Activated naive CD4-positive, alpha-beta T cell treated with anti-CD3 and anti-CD28 coated beads, Interleukin-2, amount 10 ng/mL, durations not matched to agents 7 days and 5 days (primary cell): Measurements from ENCODE around the gene TMEM239.

ENCODE experiments used
- CTCF ChIA-PET: fragments of 350-600 bp; sonication (Branson Sonifier 250); formaldehyde crosslinking; loops from one replicate; lab custom pipeline; 2021; ENCODE audit warnings: antibody characterized with exemption; lab: Charles Lee
- DNase-seq: peaks from one replicate; pipeline ENCODE4 v3.0.0-alpha.2; 2020
- H3K27ac Mint-ChIP-seq: one replicate; pipeline ENCODE4 v1.8.0; 2021; ENCODE audit warnings: mild to moderate bottlenecking, moderate library complexity, mixed read lengths
- H3K27me3 Mint-ChIP-seq: one replicate; pipeline ENCODE4 v1.8.0; 2021; ENCODE audit warnings: mild to moderate bottlenecking, mixed read lengths
- H3K36me3 Mint-ChIP-seq: one replicate; pipeline ENCODE4 v1.8.0; 2021; ENCODE audit warnings: mixed read lengths
- H3K4me1 Mint-ChIP-seq: one replicate; pipeline ENCODE4 v1.8.0; 2021; ENCODE audit warnings: mixed read lengths
- H3K4me3 Mint-ChIP-seq: one replicate; pipeline ENCODE4 v1.8.0; 2021; ENCODE audit warnings: mild to moderate bottlenecking, moderate library complexity, mixed read lengths
- H3K9me3 Mint-ChIP-seq: one replicate; pipeline ENCODE4 v1.8.0; 2021; ENCODE audit warnings: mixed read lengths

Gene TMEM239

GRCh38 chr20:2795451-2795850 is 20.7 kb upstream of the TMEM239 start:
- Mint-ChIP-seq H3K9me3 (no peaks in the 10 kb centered on the region), H3K4me1 (peaks cover 14% of the 10 kb centered on the region), H3K4me3 (no peak overlapping the region), H3K27ac (no peak overlapping the region), H3K27me3 (peaks cover 61% of the 10 kb centered on the region), H3K36me3 (peaks cover 4% of the 10 kb centered on the region)
- DNase-seq, result no peak
- CTCF ChIA-PET, result no interaction called here

- no peaks in the 10 kb centered on the region for H3K9me3 Mint-ChIP-seq
- H3K4me3 Mint-ChIP-seq, result no peak overlapping the region
- no peak for DNase-seq
- H3K36me3 Mint-ChIP-seq, result peaks cover 4% of the 10 kb centered on the region
- H3K4me1 Mint-ChIP-seq, result peaks cover 20% of the 10 kb centered on the region
- no peak overlapping the region for H3K27ac Mint-ChIP-seq
- peaks cover 65% of the 10 kb centered on the region for H3K27me3 Mint-ChIP-seq
- CTCF ChIA-PET, result no interaction called here
These were observed 20.0 kb upstream of the TMEM239 start for GRCh38 chr20:2796011-2796660.

- Mint-ChIP-seq H3K4me3 (no peak overlapping the region), H3K4me1 (peaks cover 24% of the 10 kb centered on the region), H3K9me3 (no peaks in the 10 kb centered on the region), H3K36me3 (peaks cover 4% of the 10 kb centered on the region), H3K27ac (no peak overlapping the region), H3K27me3 (peaks cover 72% of the 10 kb centered on the region)
- DNase-seq, result no peak
- CTCF ChIA-PET, result no interaction called here
These were observed 18.8 kb upstream of the TMEM239 start for GRCh38 chr20:2797136-2797983.

GRCh38 chr20:2798095-2798805 is 17.9 kb upstream of the TMEM239 start:
- no peak overlapping the region for H3K27ac Mint-ChIP-seq
- H3K4me3 Mint-ChIP-seq, result no peak overlapping the region
- H3K36me3 Mint-ChIP-seq, result peaks cover 4% of the 10 kb centered on the region
- CTCF ChIA-PET, result interaction anchor here (1.0 kb wide), 1 partner anchor 46 kb away, joined by 3 read pairs; no protein-coding TSS in a partner anchor
- H3K4me1 Mint-ChIP-seq, result peaks cover 24% of the 10 kb centered on the region
- DNase-seq, result no peak
- H3K9me3 Mint-ChIP-seq, result no peaks in the 10 kb centered on the region
- H3K27me3 Mint-ChIP-seq, result peaks cover 79% of the 10 kb centered on the region

GRCh38 chr20:2798814-2799213 is 17.4 kb upstream of the TMEM239 start:
- DNase-seq, result no peak
- peaks cover 24% of the 10 kb centered on the region for H3K4me1 Mint-ChIP-seq
- H3K9me3 Mint-ChIP-seq, result no peaks in the 10 kb centered on the region
- CTCF ChIA-PET, result interaction anchor here (1.0 kb wide), 1 partner anchor 45 kb away, joined by 3 read pairs; no protein-coding TSS in a partner anchor
- no peak overlapping the region for H3K4me3 Mint-ChIP-seq
- H3K36me3 Mint-ChIP-seq, result peaks cover 4% of the 10 kb centered on the region
- H3K27me3 Mint-ChIP-seq, result peaks cover 79% of the 10 kb centered on the region
- no peak overlapping the region for H3K27ac Mint-ChIP-seq

- no peaks in the 10 kb centered on the region for H3K9me3 Mint-ChIP-seq
- DNase-seq, result no peak
- no peak overlapping the region for H3K27ac Mint-ChIP-seq
- peaks cover 24% of the 10 kb centered on the region for H3K4me1 Mint-ChIP-seq
- peaks cover 4% of the 10 kb centered on the region for H3K36me3 Mint-ChIP-seq
- peak overlapping the region; percentile 69 for H3K4me3 Mint-ChIP-seq
- peaks cover 79% of the 10 kb centered on the region for H3K27me3 Mint-ChIP-seq
- CTCF ChIA-PET, result interaction anchor here (1.0 kb wide), 1 partner anchor 45 kb away, joined by 3 read pairs; no protein-coding TSS in a partner anchor
These were observed 16.9 kb upstream of the TMEM239 start for GRCh38 chr20:2799271-2799670.

GRCh38 chr20:2799688-2800520 is 16.3 kb upstream of the TMEM239 start:
- peaks cover 4% of the 10 kb centered on the region for H3K36me3 Mint-ChIP-seq
- DNase-seq, result no peak
- no peak overlapping the region for H3K27ac Mint-ChIP-seq
- peaks cover 24% of the 10 kb centered on the region for H3K4me1 Mint-ChIP-seq
- H3K9me3 Mint-ChIP-seq, result no peaks in the 10 kb centered on the region
- peaks cover 82% of the 10 kb centered on the region for H3K27me3 Mint-ChIP-seq
- CTCF ChIA-PET, result no interaction called here
- H3K4me3 Mint-ChIP-seq, result peak overlapping the region; percentile 69

GRCh38 chr20:2800521-2801285 is 15.5 kb upstream of the TMEM239 start, which contains the start of gene CPXM1:
Gene CPXM1 (minus strand): TSS chr20:2800627. CDS start chr20:2800572, 55 bp downstream.
- Mint-ChIP-seq H3K27me3 (peaks cover 90% of the 10 kb centered on the region), H3K9me3 (no peaks in the 10 kb centered on the region), H3K4me3 (peak within 1 kb of the TSS; percentile 69), H3K27ac (no peak within 1 kb of the TSS), H3K36me3 (peaks cover 4% of the 10 kb centered on the region), H3K4me1 (peaks cover 24% of the 10 kb centered on the region)
- no peak for DNase-seq
- CTCF ChIA-PET, result no interaction called here

- Mint-ChIP-seq H3K27me3 (peaks cover 95% of the 10 kb centered on the region), H3K36me3 (peaks cover 4% of the 10 kb centered on the region), H3K9me3 (no peaks in the 10 kb centered on the region), H3K27ac (no peak overlapping the region), H3K4me1 (peaks cover 24% of the 10 kb centered on the region), H3K4me3 (peak overlapping the region; percentile 61)
- CTCF ChIA-PET, result no interaction called here
- DNase-seq, result no peak
These were observed 14.9 kb upstream of the TMEM239 start for GRCh38 chr20:2801286-2801728.

- CTCF ChIA-PET, result no interaction called here
These were observed 11.9 kb upstream of the TMEM239 start for GRCh38 chr20:2804041-2804828.

GRCh38 chr20:2804852-2805688 is 11.1 kb upstream of the TMEM239 start:
- Mint-ChIP-seq H3K9me3 (no peaks in the 10 kb centered on the region), H3K4me3 (no peak overlapping the region), H3K27me3 (peaks cover 99% of the 10 kb centered on the region), H3K4me1 (peaks cover 10% of the 10 kb centered on the region), H3K27ac (no peak overlapping the region), H3K36me3 (peaks cover under 1% of the 10 kb centered on the region)
- CTCF ChIA-PET, result interaction anchor here (1.1 kb wide), 1 partner anchor 52 kb away, joined by 3 read pairs; no protein-coding TSS in a partner anchor
- no peak for DNase-seq

More at GRCh38 chr20:2804041-2804828, 11.9 kb upstream of the TMEM239 start:
- DNase-seq, result no peak
- Mint-ChIP-seq H3K36me3 (peaks cover 4% of the 10 kb centered on the region), H3K9me3 (no peaks in the 10 kb centered on the region), H3K4me3 (no peak overlapping the region), H3K27me3 (peaks cover 99% of the 10 kb centered on the region), H3K4me1 (peaks cover 19% of the 10 kb centered on the region), H3K27ac (no peak overlapping the region)
